GM12801 (cell line): Measurements from ENCODE around the gene ACMSD.

Source experiments
- TF ChIP-seq, protein P1 (sequence below): IDR thresholded peaks from one replicate; pipeline ENCODE4 v1.5.1; 2011; ENCODE audit warnings: control low read depth; ENCODE audit not compliant: insufficient read length; ENCODE audit errors: extremely low read depth

The ACMSD gene

GRCh38 chr2:134873152-134873551, 34.7 kb downstream of the ACMSD start:
- TF ChIP-seq, protein P1, sequence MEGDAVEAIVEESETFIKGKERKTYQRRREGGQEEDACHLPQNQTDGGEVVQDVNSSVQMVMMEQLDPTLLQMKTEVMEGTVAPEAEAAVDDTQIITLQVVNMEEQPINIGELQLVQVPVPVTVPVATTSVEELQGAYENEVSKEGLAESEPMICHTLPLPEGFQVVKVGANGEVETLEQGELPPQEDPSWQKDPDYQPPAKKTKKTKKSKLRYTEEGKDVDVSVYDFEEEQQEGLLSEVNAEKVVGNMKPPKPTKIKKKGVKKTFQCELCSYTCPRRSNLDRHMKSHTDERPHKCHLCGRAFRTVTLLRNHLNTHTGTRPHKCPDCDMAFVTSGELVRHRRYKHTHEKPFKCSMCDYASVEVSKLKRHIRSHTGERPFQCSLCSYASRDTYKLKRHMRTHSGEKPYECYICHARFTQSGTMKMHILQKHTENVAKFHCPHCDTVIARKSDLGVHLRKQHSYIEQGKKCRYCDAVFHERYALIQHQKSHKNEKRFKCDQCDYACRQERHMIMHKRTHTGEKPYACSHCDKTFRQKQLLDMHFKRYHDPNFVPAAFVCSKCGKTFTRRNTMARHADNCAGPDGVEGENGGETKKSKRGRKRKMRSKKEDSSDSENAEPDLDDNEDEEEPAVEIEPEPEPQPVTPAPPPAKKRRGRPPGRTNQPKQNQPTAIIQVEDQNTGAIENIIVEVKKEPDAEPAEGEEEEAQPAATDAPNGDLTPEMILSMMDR = no peak

- TF ChIP-seq, protein P1 = no peak
Observed at GRCh38 chr2:134875309-134875708, 36.9 kb downstream of the ACMSD start.

- TF ChIP-seq, protein P1 = no peak
Observed at GRCh38 chr2:134882773-134883172, 44.4 kb downstream of the ACMSD start.

- TF ChIP-seq, protein P1 = no peak
Observed at GRCh38 chr2:134883552-134884293, 45.3 kb downstream of the ACMSD start.

DNA sequence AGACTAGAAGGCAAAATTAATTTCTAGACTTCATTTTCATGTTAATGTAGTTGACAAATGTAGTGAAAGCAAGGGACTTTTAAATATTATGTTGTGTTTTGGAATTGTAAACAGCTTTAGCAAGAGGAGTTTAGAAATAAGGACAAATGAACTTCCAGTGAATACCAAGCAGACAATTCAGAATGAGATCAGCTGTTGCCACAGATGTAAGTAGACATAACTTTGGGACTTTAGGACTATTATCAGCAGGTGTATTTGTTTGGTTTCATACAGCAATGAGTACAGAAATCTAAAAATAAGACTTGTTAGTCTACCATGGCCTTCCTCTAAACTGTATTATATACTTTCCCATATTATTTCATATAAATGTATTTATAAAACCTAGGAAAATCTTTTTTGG, 46.0 kb downstream of the ACMSD start:
- TF ChIP-seq, protein P1 = no peak

GRCh38 chr2:134892282-134893035, 54.0 kb downstream of the ACMSD start:
- TF ChIP-seq, protein P1 = no peak

DNA sequence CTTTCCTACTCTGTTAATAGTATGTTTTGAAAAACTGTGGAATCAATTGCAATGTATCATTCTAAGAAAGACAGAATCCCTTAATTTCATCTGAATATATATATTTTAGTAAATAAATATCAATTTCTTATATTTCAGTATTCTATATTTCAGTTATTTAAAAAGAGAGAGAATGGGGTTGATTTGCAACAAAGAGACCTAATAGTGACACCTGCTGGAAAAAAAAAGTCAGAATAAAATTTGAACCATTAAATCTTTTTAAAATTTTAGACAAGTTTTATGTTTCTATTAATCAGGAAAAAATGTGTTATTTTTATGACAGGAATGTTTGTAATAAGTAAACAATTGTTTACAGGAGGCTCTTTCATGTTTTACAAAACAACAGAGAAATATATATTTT, 59.5 kb downstream of the ACMSD start:
- TF ChIP-seq, protein P1 = no peak
